GM12878 (cell line): ENCODE measurements around the gene COMT. TPM values are rescaled to one million over a fixed set of nuclear protein-coding genes. Genes with fewer than 3 reads are reported as not detected.

Experiments used
- ATAC-seq: fragments of 200-7000 bp; cut with Tn5 transposase; 3 replicates; pipeline ENCODE4 v1.9.1; 2020; ENCODE audit warnings: mild to moderate bottlenecking, moderate library complexity
- BruUV-seq: library from RNA; stranded (reverse); fragments of 400-500 nt; replicated peaks from 2 replicates; lab custom pipeline; 2021; lab: Mats Ljungman, UMichigan
- CTCF ChIA-PET: fragments of 300-600 bp; sonication (Branson Sonifier 250); formaldehyde crosslinking; extraction: SDS; loops from one replicate; lab custom pipeline; 2021; ENCODE audit warnings: inconsistent platforms; lab: Yijun Ruan, JAX
- POLR2A ChIA-PET: fragments of 350-600 bp; formaldehyde crosslinking; extraction: SDS; loops from one replicate; lab custom pipeline; 2021; ENCODE audit warnings: inconsistent platforms; lab: Charles Lee
- RAD21 ChIA-PET: fragments of 300-600 bp; sonication (Branson Sonifier 250); formaldehyde crosslinking; loops from one replicate; lab custom pipeline; 2023; ENCODE audit warnings: antibody characterized with exemption; ENCODE audit not compliant: unreplicated experiment; lab: Charles Lee
- SMC1A ChIA-PET: fragments of 300-600 bp; sonication (Branson Sonifier 250); formaldehyde crosslinking; loops from one replicate; lab custom pipeline; 2023; ENCODE audit not compliant: unreplicated experiment, uncharacterized antibody; lab: Charles Lee
- DNase-seq: peaks from one replicate; pipeline ENCODE4 v3.0.0-alpha.2; 2011; ENCODE audit warnings: low read depth, low spot score
- FAIRE-seq: peaks from 3 replicates; lab custom pipeline; 2011; peaks lifted over from hg19 to GRCh38; lab: Jason Lieb, UNC
- H2AFZ ChIP-seq: 2 replicates; pipeline ENCODE4 v1.6.0; 2011; ENCODE audit warnings: low read depth, low read length, control low read depth; ENCODE audit not compliant: control insufficient read depth
- H3K27ac ChIP-seq: 2 replicates; pipeline ENCODE4 v1.5.1; 2011; ENCODE audit warnings: control low read depth; ENCODE audit not compliant: control insufficient read depth, insufficient read depth
- H3K27me3 ChIP-seq, 2 experiments: replicated peaks in 1 of 2; 2 replicates each; pipeline versions ENCODE4 v1.6.0 to v1.6.1; 2011; ENCODE audit warnings: low read length in 1 of 2; ENCODE audit not compliant: control insufficient read depth in 2 of 2, insufficient read depth in 2 of 2
- H3K36me3 ChIP-seq, 2 experiments: 2 replicates each; pipeline ENCODE4 v1.5.1; 2011; ENCODE audit warnings: low read length in 1 of 2; ENCODE audit not compliant: control insufficient read depth in 2 of 2, insufficient read depth in 2 of 2
- H3K4me1 ChIP-seq: 2 replicates; pipeline ENCODE4 v1.6.1; 2011; ENCODE audit warnings: mild to moderate bottlenecking, low read length, moderate library complexity, mixed read lengths; ENCODE audit not compliant: control insufficient read depth, insufficient read depth
- H3K4me2 ChIP-seq: 2 replicates; pipeline ENCODE4 v1.6.0; 2011; ENCODE audit warnings: control low read depth; ENCODE audit not compliant: control insufficient read depth, insufficient read depth
- H3K4me3 ChIP-seq: fragments of 200-600 bp; sonication (generic); 2 replicates; pipeline ENCODE4 v1.5.1; 2016
- H3K79me2 ChIP-seq: 2 replicates; pipeline ENCODE4 v1.6.0; 2011; ENCODE audit warnings: low read length; ENCODE audit not compliant: control insufficient read depth, insufficient read depth
- H3K9ac ChIP-seq: 2 replicates; pipeline ENCODE4 v1.8.0; 2011; ENCODE audit warnings: low read length, control low read depth, mixed read lengths; ENCODE audit not compliant: control insufficient read depth, insufficient read depth
- H3K9me3 ChIP-seq: replicated peaks from 3 replicates; pipeline ENCODE4 v1.5.1; 2011; ENCODE audit warnings: mild to moderate bottlenecking, low read length; ENCODE audit not compliant: control insufficient read depth, insufficient read depth
- H4K20me1 ChIP-seq: 2 replicates; pipeline ENCODE4 v1.6.0; 2011; ENCODE audit not compliant: control insufficient read depth, insufficient read depth
- BCL11A ChIP-seq: IDR thresholded peaks from 2 replicates; pipeline ENCODE4 v1.6.1; 2011; ENCODE audit warnings: low read depth, low read length
- BCL3 ChIP-seq: IDR thresholded peaks from 2 replicates; pipeline ENCODE4 v1.6.1; 2011; ENCODE audit warnings: borderline replicate concordance, low read depth, mild to moderate bottlenecking, moderate library complexity, low read length; ENCODE audit not compliant: insufficient read depth, poor library complexity, severe bottlenecking
- CBX3 ChIP-seq: fragments of 200-600 bp; sonication (generic); IDR thresholded peaks from 2 replicates; pipeline ENCODE4 v1.6.1; 2016; ENCODE audit warnings: low read depth, borderline replicate concordance
- FOXK2 ChIP-seq: fragments of 450-650 bp; IDR thresholded peaks from 2 replicates; pipeline ENCODE4 v1.6.1; 2017; ENCODE audit warnings: mild to moderate bottlenecking, moderate library complexity
- IRF4 ChIP-seq: IDR thresholded peaks from 2 replicates; pipeline ENCODE4 v1.6.1; 2011; ENCODE audit warnings: low read depth, low read length
- MTA2 ChIP-seq: fragments of 450-650 bp; IDR thresholded peaks from 2 replicates; pipeline ENCODE4 v1.6.1; 2016; ENCODE audit warnings: low read depth, mild to moderate bottlenecking, moderate library complexity
- NFIC ChIP-seq: IDR thresholded peaks from 2 replicates; pipeline ENCODE4 v1.6.1; 2012; ENCODE audit warnings: low read depth, mild to moderate bottlenecking, inconsistent platforms, low read length, moderate library complexity
- RFX5 ChIP-seq: IDR thresholded peaks from 2 replicates; pipeline ENCODE4 v1.6.1; 2011; ENCODE audit warnings: low read depth, low read length, improper control_type of control experiment
- SREBF2 ChIP-seq: IDR thresholded peaks from 2 replicates; pipeline ENCODE4 v1.6.1; 2012; ENCODE audit warnings: mild to moderate bottlenecking, low read length
- TARDBP ChIP-seq: IDR thresholded peaks from 2 replicates; pipeline ENCODE4 v1.6.1; 2016; ENCODE audit warnings: borderline replicate concordance
- TCF12 ChIP-seq: IDR thresholded peaks from 2 replicates; pipeline ENCODE4 v1.6.1; 2011; ENCODE audit warnings: low read depth, mild to moderate bottlenecking, low read length
- ZNF217 ChIP-seq: fragments of 450-650 bp; IDR thresholded peaks from 2 replicates; pipeline ENCODE4 v1.6.1; 2017; ENCODE audit warnings: antibody characterized with exemption, mild to moderate bottlenecking
- ZNF274 ChIP-seq: IDR thresholded peaks from one replicate; pipeline ENCODE4 v1.8.0; 2011; ENCODE audit not compliant: insufficient read length, insufficient read depth
- ZZZ3 ChIP-seq: IDR thresholded peaks from 2 replicates; pipeline ENCODE4 v1.6.1; 2011; ENCODE audit warnings: low read depth; ENCODE audit not compliant: control insufficient read depth, insufficient read length
- WGBS: methylation state at CpG from one replicate; pipeline ENCODE4 v1.1.6; 2016; ENCODE audit warnings: low lambda C conversion rate; ENCODE audit not compliant: insufficient replicate concordance, insufficient coverage; ENCODE audit errors: missing lambda C conversion rate; 5-methylcytosine and 5-hydroxymethylcytosine counted together
- in situ Hi-C: fragments of 300-500 bp; cut with MboI; formaldehyde crosslinking; loops from 9 replicates; pipeline ENCODE4 v1.14.3; 2018; ENCODE audit warnings: mixed read lengths
- intact Hi-C: fragments of 100-400 bp; cut with micrococcal nuclease; formaldehyde crosslinking; loops from one replicate; pipeline ENCODE4 v1.14.2; 2022; ENCODE audit not compliant: unreplicated experiment
- polyA plus RNA-seq, 11 experiments: library from polyadenylated mRNA; depleted of rRNA in 4 of 11; unstranded in 6 of 11; stranded (reverse) in 5 of 11; fragments of >200 nt; fragmentation: Nextera tagmentation in 4 of 11; fragmentation: Illumina TruSeq in 1 of 11; extraction: Ambion mirVana in 4 of 11; extraction: Trizol in 1 of 11; gene quantifications; 1 replicate in 1 of 11; 2 replicates in 10 of 11; pipeline versions ENCODE4 v1.2.1 to v1.2.3, GENCODE V29; 2011 to 2016; ENCODE audit warnings: inconsistent platforms in 2 of 11, missing spikeins in 2 of 11, low read depth in 1 of 11
- total RNA-seq, 4 experiments: library from RNA; depleted of rRNA in 3 of 4; stranded (reverse); fragments of >200 nt in 3 of 4; fragmentation: Illumina TruSeq in 1 of 4; extraction: Trizol in 1 of 4; gene quantifications; 2 replicates each; pipeline versions ENCODE4 v1.2.1 to v1.2.3, GENCODE V29; 2013 to 2021
- TF ChIP-seq, protein P1 (sequence below): fragments of 450-650 bp; IDR thresholded peaks from 2 replicates; pipeline ENCODE4 v1.6.1; 2018; ENCODE audit warnings: mild to moderate bottlenecking, low read depth, moderate library complexity; ENCODE audit not compliant: partially characterized antibody
- TF ChIP-seq, protein P2 (sequence below): IDR thresholded peaks from 2 replicates; pipeline ENCODE4 v1.6.1; 2011; ENCODE audit warnings: low read depth, low read length, improper control_type of control experiment, borderline replicate concordance

Gene COMT
- total and polyA plus RNA-seq, 10 of the 15 experiments (the other 5 are each of a cell fraction or from before 2014, with no cell fraction given) = 4.5 to 152 (median 66.1) TPM

GRCh38 chr22:19997561-19998231 lies 56.1 kb downstream of the COMT start:
- TF ChIP-seq BCL3 (no peak), NFIC (no peak), MTA2 (no peak), ZZZ3 (no peak), BCL11A (no peak), SREBF2 (no peak), ZNF274 (no peak), TCF12 (no peak), IRF4 (no peak), ZNF217 (no peak), CBX3 (no peak), FOXK2 (no peak), RFX5 (no peak), TARDBP (no peak)
- TF ChIP-seq, protein P1, sequence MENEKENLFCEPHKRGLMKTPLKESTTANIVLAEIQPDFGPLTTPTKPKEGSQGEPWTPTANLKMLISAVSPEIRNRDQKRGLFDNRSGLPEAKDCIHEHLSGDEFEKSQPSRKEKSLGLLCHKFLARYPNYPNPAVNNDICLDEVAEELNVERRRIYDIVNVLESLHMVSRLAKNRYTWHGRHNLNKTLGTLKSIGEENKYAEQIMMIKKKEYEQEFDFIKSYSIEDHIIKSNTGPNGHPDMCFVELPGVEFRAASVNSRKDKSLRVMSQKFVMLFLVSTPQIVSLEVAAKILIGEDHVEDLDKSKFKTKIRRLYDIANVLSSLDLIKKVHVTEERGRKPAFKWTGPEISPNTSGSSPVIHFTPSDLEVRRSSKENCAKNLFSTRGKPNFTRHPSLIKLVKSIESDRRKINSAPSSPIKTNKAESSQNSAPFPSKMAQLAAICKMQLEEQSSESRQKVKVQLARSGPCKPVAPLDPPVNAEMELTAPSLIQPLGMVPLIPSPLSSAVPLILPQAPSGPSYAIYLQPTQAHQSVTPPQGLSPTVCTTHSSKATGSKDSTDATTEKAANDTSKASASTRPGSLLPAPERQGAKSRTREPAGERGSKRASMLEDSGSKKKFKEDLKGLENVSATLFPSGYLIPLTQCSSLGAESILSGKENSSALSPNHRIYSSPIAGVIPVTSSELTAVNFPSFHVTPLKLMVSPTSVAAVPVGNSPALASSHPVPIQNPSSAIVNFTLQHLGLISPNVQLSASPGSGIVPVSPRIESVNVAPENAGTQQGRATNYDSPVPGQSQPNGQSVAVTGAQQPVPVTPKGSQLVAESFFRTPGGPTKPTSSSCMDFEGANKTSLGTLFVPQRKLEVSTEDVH = no peak
- TF ChIP-seq, protein P2, sequence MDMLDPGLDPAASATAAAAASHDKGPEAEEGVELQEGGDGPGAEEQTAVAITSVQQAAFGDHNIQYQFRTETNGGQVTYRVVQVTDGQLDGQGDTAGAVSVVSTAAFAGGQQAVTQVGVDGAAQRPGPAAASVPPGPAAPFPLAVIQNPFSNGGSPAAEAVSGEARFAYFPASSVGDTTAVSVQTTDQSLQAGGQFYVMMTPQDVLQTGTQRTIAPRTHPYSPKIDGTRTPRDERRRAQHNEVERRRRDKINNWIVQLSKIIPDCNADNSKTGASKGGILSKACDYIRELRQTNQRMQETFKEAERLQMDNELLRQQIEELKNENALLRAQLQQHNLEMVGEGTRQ = no peak
- TF ChIP-seq, all 136 proteins: peak for 0
- Histone ChIP-seq H3K4me3 (no peak overlapping the region), H3K4me2 (no peak overlapping the region), H3K36me3 (no peaks in the 10 kb centered on the region), H4K20me1 (no peaks in the 10 kb centered on the region), H3K4me1 (no peaks in the 10 kb centered on the region), H3K27ac (no peak overlapping the region), H3K79me2 (no peaks in the 10 kb centered on the region), H3K9ac (no peak overlapping the region), H3K27me3 (peaks cover 0 to 2% of the 10 kb centered on the region in 2 experiments; a peak in 3 of 4 replicates), H2AFZ (no peak overlapping the region), H3K9me3 (no peaks in the 10 kb centered on the region; the same call in 2 of the 3 replicates)
- ChIA-PET CTCF (no interaction called here), SMC1A (no interaction called here), POLR2A (no interaction called here), RAD21 (no interaction called here)
- ATAC-seq (no peak), FAIRE-seq (no peak), DNase-seq (no peak)
- BruUV-seq = no TSS peak
- in situ Hi-C loops (no loop called here), intact Hi-C loops (no loop called here)
- 44% methylated on average over 19 of the region's 19 CpGs for WGBS
